GM18870 (cell line): ENCODE results near the gene MYO1A.
"Not testable (repeated sequence)": the region's sequence is repeated elsewhere in the genome, so short reads cannot be mapped to it uniquely, and the experiment has no call there.

ENCODE experiments used
- ATAC-seq: cut with Tn5 transposase; IDR thresholded peaks from one replicate; pipeline ENCODE4 v1.9.1; 2021; ENCODE audit warnings: moderate library complexity; ENCODE audit not compliant: unreplicated experiment

Gene MYO1A

GRCh38 chr12:57048423-57049118, 1.4 kb downstream of the MYO1A start:
- ATAC-seq, result no peak

DNA sequence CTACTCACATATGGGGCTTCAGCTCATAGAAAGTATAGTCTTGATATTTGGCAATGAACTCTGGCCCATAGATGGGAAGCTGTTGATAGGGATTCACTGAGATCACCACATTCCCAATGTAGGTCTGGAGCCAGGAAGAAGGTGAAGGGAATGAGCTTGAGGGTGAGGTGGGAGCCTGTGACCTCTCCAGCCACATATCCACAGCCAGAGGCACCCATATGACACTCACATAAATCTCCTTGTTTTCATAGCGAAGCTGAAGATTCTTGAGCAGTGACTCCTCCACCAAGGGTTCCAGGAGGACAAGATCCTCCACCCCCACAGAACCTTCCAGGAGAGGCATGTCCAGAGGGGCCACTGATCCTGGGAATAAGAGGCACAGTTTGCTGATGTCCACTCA, 1.9 kb downstream of the MYO1A start:
- ATAC-seq, result no peak

DNA sequence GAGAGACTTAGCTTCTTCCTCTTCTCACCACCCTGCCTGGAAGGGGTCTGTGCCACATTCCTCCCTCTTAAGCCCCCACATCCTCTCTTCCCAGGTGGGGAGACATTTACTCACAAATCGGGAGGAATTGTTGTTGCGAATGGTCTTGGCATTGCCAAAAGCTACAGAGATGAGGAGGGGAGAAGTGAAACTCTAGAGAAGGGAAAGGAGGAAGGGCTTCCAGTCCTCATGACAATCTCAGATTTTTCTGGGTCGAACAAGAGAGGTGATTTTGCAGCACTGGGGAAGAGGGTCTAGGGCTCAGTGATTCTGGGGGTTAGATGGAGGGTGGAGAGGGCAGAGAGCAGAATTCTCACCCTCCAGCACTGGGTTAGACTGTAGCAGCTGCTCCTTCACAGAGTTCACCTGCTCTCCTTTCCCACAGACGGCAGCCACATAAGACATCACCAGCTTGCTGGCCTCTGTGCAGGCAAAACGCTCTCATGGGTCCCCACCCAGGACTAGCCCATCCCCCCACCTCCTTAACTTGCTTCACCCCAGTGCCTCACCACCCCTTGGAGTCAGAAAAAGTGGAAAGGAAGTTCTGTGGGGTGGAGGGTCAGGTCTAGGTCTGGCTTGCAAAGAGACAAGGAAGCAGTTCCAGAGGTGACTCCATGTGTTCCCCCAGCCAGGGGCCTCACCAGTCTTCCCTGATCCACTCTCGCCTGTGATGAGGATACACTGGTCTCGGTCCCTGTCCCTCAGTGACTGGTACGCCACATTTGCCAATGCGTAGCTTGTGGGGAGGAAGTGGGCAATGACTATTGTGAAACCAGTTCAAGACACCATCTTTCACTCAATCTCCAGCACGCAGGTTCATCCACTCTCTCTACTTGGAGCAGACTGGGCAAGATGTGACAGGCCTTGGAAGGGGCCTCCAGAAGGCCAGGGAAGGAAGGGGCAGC, 2.7 kb downstream of the MYO1A start:
- ATAC-seq, result no peak

DNA sequence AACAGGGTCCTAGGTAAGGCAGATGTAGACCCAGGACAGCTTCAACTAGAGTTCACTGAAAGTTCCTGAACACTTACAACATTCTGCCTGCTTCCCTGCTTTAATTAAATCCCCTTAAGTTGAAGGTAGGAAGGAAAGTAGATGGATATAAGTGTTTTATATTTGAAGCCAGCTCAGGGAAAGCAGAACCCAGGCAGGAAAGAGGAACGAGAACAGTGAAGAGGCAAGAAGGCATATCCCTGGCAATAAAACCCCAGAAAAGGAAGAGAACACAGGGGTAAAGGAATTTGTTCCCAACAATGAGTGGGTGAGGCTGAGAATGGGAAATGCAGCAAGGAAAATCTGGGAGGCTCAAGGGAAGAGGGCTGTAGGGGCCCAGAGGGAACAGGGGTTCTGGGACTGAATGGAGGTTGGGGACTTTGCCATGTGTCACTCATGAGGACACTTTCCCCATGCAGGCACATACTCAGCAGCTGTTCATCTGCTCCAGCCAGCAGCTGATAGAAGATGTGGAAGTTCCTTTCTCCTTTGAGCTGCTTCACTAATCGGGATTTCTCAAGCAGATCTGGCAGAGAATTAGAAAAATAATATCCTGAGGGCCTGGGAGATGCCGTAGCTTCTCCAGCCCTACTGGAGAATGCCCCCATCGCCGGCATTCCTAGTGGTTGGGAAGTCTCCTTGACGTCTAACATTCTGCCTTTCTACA, 3.7 kb downstream of the MYO1A start:
- ATAC-seq, result no peak

DNA sequence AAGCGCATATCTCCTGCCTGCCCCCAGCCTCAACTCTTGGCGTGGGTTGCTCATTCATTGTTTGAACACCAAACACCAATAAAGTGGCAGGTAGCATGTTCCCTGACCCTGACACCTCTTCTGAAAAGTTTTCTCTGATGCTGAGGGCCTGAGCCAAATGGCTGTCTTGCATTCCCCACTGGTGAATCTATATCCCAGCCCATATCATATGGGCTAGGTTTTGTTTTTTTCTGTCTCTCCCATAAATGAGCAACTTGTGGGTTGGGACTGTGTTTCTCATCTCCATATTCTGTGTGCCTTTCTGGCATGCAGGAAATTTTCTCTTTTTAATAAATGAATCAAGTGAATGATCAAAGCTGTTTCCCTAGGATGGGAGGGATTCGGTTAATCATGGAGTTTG, 5.0 kb downstream of the MYO1A start:
- ATAC-seq, result no peak

- no peak for ATAC-seq
Observed at GRCh38 chr12:57044468-57044867, 5.5 kb downstream of the MYO1A start.

GRCh38 chr12:57042695-57043094, 7.2 kb downstream of the MYO1A start:
- no peak for ATAC-seq

GRCh38 chr12:57040750-57041149, 9.2 kb downstream of the MYO1A start:
- no peak for ATAC-seq

- ATAC-seq, result no peak
Observed at GRCh38 chr12:57040211-57040610, 9.7 kb downstream of the MYO1A start.

DNA sequence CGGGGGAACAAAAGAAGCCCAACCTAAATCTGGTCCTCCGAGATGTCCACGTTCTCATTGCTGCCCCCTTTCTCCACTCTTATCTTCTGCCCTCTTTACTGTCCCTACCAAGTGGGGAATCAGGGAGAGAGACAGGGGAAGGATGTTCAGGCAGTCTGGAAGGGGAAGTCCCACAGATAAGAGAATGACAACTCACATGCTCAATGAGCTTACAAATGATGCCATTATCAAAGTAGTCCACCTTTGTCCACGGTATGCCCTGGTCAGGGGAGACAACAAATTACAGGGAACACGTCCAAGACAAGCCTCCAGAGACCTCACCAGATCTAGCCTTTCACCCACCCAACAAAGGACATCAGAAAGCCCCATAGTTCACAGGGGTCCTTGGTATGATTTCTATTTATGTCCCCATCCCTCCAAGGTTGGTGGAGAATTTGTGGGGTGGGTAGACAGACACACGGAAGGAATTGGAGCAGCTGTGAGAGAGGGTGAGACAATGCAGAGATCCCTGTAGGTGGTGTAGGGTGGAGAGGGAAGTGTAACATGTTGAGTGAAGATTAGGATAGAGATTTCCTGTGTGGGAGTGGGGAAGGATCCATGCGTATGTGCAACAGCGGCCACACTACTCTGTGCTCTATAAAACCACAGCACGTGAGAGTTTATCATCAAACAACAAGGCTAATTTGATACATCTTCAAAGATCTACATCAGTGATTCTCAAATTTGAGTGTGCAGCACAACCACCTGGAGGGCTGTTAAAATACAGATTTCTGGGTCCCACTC, 10.7 kb downstream of the MYO1A start:
- no peak for ATAC-seq

GRCh38 chr12:57037264-57037663, 12.7 kb downstream of the MYO1A start:
- ATAC-seq, result no peak

DNA sequence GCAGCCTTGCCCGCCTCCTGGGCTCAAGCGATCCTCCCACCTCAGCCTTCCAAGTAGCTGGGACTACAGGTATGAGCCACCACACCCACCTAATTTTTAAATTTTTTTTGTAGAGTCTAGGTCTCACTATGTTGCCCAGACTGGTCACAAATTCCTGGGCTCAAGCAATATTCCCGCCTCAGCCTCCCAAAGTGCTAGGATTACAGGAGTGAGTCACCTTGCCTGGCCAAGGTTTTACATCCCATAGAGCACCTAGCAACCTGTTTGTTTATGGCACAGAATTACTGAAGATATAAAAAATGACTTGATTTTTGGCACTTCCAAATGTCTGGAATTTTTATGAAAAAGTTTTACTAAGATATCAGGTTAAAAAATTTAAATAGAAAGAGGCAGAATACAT, 16.5 kb downstream of the MYO1A start:
- no peak for ATAC-seq

DNA sequence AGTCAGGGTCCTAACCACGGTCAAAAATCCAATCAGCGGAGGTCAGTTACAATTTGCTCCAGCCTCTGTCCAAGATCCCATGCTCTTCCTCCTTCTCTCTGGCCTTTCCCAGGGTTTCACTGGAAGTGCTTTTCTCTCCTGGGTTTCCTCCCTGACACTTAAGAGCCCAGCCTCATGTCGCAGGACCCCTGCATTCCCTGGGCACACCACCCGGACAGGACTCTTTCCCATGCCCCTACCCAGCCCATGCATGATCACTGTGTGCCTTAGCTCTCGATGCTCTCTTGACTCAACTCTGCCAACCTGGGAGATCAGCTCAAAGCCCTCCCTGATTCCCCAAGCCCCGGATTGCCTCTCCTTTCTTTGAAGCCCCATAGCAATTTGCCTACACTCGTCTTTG, 18.1 kb downstream of the MYO1A start:
- ATAC-seq, result no peak

GRCh38 chr12:57031138-57031725, 18.7 kb downstream of the MYO1A start:
- no peak for ATAC-seq

GRCh38 chr12:57029457-57029856, 20.5 kb downstream of the MYO1A start:
- ATAC-seq, result no peak

- ATAC-seq, result no peak
Observed at GRCh38 chr12:57027805-57028153, 22.1 kb downstream of the MYO1A start.

DNA sequence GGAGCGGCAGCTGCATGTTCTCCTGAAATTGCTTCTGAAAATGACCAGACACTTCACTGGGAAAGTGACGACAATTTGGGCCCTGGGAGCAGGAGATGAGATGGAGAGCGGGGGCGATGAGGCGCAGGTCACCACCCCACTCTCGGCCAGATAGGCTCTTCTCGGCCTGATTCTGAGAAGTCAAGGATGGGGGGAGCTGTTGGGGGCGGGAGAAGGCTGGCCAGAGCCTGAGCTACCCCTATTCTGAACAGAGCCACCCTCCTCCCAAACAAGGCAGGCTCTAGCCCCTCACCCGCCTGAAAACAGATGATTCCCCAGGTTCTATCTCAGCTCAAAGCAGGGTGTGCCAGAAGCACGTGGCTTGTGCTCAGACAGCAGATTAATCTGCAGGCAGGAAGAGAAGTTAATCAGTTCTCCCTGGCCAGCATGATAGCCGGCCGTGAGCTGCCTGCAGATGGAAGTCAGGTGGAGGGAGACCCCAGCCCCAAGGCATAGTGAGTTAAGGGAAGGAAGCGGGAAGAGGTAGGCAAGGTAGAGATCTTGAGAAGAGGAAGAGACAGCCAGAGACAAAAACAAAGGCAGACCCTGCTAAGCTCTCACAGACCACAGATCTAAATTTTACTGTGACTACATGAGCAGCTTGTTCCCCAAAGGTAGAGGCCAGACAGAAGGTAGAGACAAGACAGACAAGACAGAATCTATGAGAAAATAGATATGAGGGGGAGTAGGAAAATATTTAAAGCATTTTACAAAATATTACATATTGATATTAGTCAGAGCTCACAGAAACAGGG, 22.7 kb downstream of the MYO1A start:
- ATAC-seq, result no peak

GRCh38 chr12:57025196-57025595, 24.7 kb downstream of the MYO1A start:
- no peak for ATAC-seq

GRCh38 chr12:57022324-57022723, 27.6 kb downstream of the MYO1A start:
- ATAC-seq, result not testable (repeated sequence)
